Esophagus mucosa (tissue), 1 donor: ENCODE measurements around the gene DPF1. TPM values are rescaled to one million over a fixed set of nuclear protein-coding genes. Genes with fewer than 3 reads are reported as not detected.
A peak's percentile ranks its signal among the peaks of the same experiment; 100 is the strongest.

Experiments
- ATAC-seq: fragments of 200-7000 bp; cut with Tn5 transposase; one replicate; pipeline ENCODE4 v1.9.1; 2020
- total RNA-seq: library from RNA; stranded (reverse); gene quantifications from one replicate; pipeline ENCODE4 v1.2.4, GENCODE V29; 2023
- donor health status: DM: yes; HTN: yes; CAD: no.

The DPF1 gene
- total RNA-seq, 1 donor from 2014 or later: 0.16 TPM

DNA sequence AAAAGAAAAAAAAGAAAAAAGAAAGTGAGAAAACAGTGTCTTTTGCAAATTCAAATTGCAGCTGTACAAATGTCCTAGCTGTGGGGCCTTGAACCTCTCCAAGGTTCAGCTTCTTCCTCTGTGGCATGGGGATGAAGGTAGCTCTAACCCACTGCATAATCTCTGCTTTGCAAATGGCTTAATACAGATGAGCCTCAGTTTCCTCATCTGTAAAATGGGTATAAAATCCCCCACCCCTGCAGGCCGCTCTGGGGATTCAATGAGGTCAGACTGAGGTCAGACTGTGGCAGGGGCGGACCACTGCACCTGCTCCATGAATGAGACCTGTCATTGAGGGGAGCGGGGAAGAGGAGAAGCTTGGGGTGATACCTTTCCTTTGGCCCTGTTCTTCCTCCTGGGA is 5.8 kb downstream of the DPF1 start:
- no peak for ATAC-seq

DNA sequence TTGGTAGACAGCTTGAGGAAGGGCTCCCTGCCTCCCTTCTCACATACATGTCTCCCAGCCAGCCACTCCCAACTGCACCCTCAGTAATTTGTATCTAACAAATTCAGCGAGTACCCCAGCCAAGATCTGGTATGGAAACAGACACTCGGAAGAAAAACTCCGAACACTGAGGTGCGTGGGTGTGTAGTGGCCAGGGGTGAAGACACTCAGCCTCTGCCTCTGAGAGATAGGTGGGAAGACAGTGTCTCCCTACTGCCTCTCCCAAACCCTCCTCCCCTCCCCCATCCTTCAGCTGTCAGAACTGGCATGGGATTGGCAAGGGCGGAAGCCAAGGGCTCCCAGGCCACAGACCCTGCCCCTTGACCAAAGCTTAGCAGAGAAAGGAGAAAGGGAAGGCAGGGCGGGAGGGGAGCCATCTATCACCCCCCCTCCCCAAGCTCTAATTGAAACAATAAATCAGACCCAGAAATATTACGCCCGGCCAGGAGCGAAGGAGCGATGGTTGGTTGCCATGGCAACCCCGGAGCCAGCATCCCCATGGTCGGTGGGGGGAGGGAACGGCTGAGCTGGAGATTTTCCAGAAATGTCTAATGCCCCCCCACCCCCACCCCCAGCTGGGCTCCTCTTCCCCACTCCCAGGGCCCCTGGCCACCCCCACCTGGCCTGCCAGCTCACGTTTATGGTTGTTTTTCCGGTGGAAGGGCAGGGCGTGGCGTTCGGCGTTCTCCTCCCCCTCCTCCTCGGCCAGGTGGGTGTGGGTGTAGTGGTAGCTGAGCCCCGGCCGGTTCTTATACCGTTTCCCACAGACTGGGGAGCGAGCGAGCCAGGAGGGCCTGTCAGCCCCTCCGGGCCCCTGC is 7.0 kb downstream of the DPF1 start:
- ATAC-seq: no peak

- no peak for ATAC-seq
These were observed 10.0 kb downstream of the DPF1 start for GRCh38 chr19:38213911-38214625.

GRCh38 chr19:38213469-38213868 is 10.6 kb downstream of the DPF1 start:
- ATAC-seq: no peak

GRCh38 chr19:38211766-38212165 is 12.3 kb downstream of the DPF1 start:
- ATAC-seq: peak; percentile 16

DNA sequence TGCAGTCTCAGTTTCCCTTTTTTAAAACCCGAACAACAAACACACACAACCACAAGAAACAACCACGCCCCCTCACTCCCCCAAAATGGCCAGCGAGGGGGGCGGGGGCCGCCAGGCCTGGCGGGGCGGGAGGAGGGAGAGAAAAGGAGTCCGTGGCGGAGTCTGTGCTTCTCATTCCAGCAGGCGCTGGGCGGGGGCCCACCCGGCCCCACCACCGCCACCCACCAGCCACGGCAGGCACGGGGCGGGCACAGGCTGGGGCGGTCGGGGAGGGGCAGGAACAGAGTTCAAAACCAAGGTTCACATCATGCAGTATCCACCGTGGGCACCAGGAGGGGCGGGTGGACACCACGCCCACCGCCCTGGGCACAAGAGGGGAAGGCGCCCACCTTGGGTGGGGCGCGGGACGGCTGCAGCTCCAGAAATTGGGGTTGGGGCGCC is 12.9 kb downstream of the DPF1 start:
- ATAC-seq: no peak

- no peak for ATAC-seq
These were observed 13.5 kb downstream of the DPF1 start for GRCh38 chr19:38210458-38210987.

GRCh38 chr19:38209671-38210457 is 14.2 kb downstream of the DPF1 start:
- ATAC-seq: no peak

DNA sequence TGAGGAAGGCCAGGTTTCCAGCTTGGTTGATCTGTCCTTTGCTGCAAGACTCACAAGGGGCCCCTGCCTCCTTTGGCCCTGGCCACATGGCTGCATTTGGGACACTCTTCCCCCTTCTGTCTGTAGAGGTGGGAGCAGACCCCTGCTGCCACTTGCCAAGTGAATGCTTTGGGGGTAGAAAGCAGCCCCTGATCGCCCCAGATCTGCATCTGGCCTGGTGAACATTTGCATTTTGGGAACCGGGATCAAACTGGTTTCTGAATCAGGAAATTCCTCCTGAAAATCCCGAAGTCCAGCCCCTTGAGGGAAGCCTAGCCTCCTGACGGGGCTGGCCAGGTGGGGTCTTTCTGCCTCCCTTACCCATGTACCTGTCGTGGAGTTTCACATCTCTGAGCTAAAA is 14.9 kb downstream of the DPF1 start:
- no peak for ATAC-seq

- ATAC-seq: no peak
These were observed 15.5 kb downstream of the DPF1 start for GRCh38 chr19:38208571-38208970.

DNA sequence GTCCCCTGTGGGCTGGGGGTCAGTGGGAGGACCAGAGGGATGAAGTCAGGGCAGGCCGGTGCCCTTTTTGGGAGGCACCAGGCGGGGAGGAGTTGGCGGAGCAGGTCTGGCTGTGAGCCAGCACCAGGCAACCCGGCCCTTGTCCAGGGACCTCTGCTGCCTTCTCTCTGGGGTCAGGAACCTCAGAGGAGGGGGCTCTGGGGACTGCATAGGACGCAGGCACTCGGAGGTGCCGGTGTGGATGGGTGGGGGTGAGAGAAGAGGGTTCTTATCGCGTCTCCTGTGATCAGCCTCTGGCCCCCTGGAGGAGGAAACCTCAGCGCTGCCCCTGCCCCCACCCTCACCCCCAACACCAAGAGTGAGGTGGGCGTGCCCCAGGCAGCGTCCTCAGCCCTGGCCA is 16.5 kb downstream of the DPF1 start:
- no peak for ATAC-seq

DNA sequence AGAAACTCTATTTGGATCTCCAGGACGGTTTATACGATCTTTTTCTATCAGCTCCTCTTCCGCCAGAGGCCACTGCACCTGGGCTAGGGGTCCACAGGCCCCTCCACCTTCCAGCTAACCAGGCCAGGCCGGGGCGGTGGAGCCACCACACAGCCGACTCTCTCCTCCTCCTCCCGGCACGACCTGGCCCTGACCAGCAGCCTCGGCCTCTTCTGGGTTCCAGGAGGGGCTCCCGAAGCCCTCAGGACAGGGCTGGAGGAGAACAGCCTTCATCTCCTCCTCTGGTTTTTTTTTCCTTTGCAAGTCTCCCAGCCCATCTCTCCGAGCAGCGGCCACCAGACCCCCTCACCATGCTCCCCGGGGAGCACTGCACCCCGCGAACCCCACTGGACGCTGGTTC is 17.1 kb downstream of the DPF1 start:
- no peak for ATAC-seq

DNA sequence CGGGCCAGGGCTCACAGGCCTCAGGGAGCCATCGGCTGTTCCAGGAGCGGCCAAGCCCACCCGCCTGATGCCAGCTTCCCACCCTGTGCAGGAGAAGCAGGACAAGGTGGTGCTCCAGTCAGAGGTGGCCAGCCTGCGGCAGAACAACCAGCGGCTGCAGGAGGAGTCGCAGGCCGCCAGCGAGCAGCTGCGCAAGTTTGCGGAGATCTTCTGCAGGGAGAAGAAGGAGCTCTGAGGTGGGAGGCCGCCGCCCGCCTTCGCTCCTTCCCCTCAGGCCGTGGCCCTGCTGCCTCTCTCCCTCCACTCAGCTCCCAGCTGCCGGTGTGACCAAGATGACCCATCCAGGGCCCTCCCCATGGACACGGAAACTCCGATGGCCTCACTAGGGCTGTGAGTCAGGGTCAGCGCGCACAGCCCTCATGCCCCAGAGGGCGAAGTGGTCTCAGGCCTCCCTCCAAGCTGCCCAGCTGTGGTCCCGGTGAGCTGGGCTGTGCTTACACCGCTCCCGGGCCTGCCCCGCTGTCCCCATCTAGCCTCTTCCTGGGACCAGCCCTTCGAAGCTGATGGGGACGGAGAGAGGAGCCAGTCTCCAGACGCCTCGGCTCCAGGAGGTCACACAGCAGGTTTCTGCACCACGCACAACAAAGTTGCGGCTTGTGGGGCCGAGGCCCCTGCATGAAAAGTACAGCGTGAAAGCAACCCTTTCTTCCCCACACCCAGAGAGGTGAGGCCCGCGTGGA is 17.8 kb downstream of the DPF1 start:
- ATAC-seq: no peak

GRCh38 chr19:38204728-38205127 is 19.3 kb downstream of the DPF1 start:
- no peak for ATAC-seq

DNA sequence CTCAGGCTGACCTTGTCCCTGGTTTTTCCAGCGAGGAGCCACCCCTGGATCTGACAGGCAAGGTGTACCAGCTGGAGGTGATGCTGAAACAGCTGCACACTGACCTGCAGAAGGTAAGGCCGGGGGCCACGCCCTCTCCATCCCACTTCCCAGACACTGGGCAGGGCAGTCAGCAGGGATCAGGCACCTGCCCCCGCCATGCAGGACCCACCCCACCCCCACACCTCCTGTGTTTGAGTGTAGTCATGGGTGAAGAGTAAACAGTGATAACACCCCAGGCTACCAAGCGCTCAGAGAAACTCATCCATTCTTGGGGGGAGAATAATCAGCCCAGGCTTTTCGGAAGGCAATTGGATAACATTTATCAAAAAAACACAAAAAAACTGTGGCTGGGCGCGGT is 19.9 kb downstream of the DPF1 start:
- ATAC-seq: no peak

GRCh38 chr19:38203197-38203596 is 20.8 kb downstream of the DPF1 start:
- ATAC-seq: no peak

DNA sequence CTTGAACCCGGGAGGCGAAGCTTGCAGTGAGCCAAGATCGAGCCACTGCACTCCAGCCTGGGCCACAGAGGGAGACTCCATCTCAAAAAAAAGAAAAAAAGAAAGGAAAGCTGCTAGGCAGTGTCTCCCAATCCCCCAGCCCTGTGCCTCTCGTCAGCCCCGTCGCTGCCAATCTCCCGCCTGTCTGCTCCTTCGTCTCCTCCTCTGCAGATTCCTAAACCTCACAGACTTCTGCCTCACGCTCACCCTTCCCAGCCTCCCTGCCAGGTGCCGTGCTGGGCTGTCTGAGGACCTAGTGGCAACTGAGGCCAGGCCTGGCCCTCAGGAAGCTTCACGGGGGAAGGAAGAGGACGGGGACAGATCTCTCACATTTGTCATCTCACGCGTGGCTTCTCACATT is 21.5 kb downstream of the DPF1 start:
- no peak for ATAC-seq

DNA sequence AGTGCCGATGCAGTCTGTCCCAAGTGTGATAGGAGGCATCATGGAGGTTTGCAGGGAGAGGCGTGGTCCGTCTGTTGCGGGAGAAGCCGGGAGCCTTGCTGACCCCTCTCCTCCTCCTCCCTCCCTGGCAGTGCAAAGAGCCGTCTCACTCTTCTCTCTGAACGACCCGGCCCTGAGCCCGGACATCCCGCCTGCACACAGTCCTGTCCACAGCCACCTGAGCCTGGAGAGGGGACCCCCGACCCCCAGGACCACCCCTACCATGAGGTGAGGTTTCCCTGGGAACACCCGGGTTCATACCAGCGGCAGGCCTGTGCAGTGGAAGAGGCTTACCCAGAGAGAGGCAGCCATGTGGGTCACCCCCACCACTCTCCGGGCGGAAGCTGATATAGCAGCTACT is 22.3 kb downstream of the DPF1 start:
- ATAC-seq: no peak

GRCh38 chr19:38199340-38199739 is 24.7 kb downstream of the DPF1 start:
- ATAC-seq: no peak

DNA sequence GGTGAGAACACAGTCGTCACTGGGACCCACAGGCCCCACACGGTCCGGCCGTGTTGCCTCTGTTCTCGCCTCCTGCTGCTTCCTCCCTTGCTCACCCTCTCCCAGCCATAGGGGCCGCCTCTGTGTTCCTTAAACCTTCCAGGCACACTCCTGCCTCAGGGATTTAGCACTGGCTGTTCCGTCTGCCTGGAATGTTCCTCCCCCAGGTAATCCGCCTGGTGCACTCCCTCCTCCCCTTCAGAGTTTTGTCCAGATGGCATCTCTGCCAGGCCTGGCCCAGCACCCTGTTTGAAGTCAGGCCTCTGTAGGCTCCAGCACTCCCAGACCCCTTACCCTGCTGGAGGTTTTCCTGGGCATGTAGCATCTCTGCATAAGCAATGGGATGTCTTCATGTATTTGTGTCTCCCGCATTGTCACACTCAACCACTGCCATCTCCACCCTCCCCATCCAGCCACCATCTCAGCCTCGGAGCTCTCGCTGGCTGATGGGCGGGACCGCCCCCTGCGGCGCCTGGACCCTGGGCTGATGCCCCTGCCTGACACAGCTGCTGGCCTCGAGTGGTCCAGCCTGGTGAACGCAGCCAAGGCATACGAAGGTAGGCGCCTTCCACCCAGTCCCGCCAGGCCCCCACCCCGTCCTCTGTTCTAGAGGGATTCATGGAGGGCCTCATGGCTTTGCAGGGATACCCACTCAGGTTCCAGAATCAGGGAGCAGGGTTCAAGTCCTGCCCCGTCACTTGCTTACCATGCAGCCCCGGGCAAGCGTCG is 25.9 kb downstream of the DPF1 start:
- ATAC-seq: no peak

GRCh38 chr19:38196948-38197656 is 26.9 kb downstream of the DPF1 start:
- no peak for ATAC-seq
